PFSK-1 (cell line): ENCODE data around the gene GUSB.

Source experiments
- FOXP2 ChIP-seq: optimal IDR thresholded peaks from 2 replicates; pipeline ENCODE3; 2011; ENCODE audit warnings: borderline replicate concordance, control low read depth, inconsistent platforms; ENCODE audit not compliant: insufficient read depth; ENCODE audit errors: extremely low read length, extremely low read depth
- POLR2AphosphoS5 ChIP-seq: IDR thresholded peaks from 2 replicates; pipeline ENCODE4 v1.6.1; 2012; ENCODE audit warnings: low read depth, mild to moderate bottlenecking, control low read depth, low read length, moderate library complexity
- REST ChIP-seq, 2 experiments: IDR thresholded peaks; 2 replicates each; pipeline versions ENCODE4 v1.6.1 to v1.8.0; 2011 to 2012; ENCODE audit warnings: low read depth in 2 of 2, low read length in 2 of 2, control low read depth in 1 of 2, inconsistent platforms in 1 of 2, mild to moderate bottlenecking in 1 of 2, moderate library complexity in 1 of 2; ENCODE audit not compliant: insufficient read depth in 1 of 2
- SIN3A ChIP-seq: IDR thresholded peaks from 2 replicates; pipeline ENCODE4 v1.6.1; 2012; ENCODE audit warnings: mild to moderate bottlenecking, low read length, moderate library complexity, borderline replicate concordance; ENCODE audit not compliant: insufficient read depth
- TAF1 ChIP-seq: IDR thresholded peaks from 2 replicates; pipeline ENCODE4 v1.6.1; 2012; ENCODE audit warnings: low read length, control low read depth, borderline replicate concordance; ENCODE audit not compliant: insufficient read depth

The GUSB gene

GRCh38 chr7:65960351-65961074 lies 21.5 kb downstream of the GUSB start:
- no peak for TF ChIP-seq TAF1
- no peak for TF ChIP-seq REST (IDR thresholded peaks at IDR 0.05; ENCODE audit: insufficient read depth in 1 of 2, low read depth in 2 of 2, low read length in 2 of 2)
- TF ChIP-seq POLR2AphosphoS5: no peak; the same call in 1 of the 2 replicates
- TF ChIP-seq SIN3A: no peak
- no peak for TF ChIP-seq FOXP2

GRCh38 chr7:65955718-65956117 lies 26.3 kb downstream of the GUSB start:
- TF ChIP-seq FOXP2: no peak
- no peak for TF ChIP-seq SIN3A
- no peak for TF ChIP-seq POLR2AphosphoS5
- TF ChIP-seq REST (IDR thresholded peaks at IDR 0.05; ENCODE audit: insufficient read depth in 1 of 2, low read depth in 2 of 2, low read length in 2 of 2): no peak
- no peak for TF ChIP-seq TAF1

DNA sequence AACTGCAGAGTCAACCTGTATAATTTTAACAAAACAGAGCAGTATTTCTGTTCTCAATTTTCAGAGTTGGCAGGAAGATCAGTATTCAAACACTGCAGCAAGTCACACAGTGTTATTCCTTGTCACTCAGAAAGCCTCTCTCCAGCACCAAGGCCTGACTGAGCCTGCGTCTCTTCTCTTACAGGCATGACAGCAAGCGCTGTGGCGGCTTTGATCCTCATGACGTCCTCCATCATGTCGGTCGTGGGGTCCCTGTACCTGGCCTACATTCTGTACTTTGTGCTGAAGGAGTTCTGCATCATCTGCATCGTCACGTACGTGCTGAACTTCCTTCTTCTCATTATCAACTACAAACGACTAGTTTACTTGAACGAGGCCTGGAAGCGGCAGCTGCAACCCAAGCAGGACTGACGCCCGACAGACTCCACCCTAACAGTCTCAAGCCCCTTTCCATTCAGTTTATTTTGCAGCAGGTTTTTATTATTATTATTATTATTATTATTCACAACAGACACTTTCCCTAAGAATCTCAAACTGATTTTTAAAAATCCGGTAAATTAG lies 28.0 kb downstream of the GUSB start:
- no peak for TF ChIP-seq SIN3A
- no peak for TF ChIP-seq FOXP2

GRCh38 chr7:65953001-65953720 lies 28.9 kb downstream of the GUSB start:
- no peak for TF ChIP-seq POLR2AphosphoS5
- no peak for TF ChIP-seq FOXP2
- no peak for TF ChIP-seq SIN3A

DNA sequence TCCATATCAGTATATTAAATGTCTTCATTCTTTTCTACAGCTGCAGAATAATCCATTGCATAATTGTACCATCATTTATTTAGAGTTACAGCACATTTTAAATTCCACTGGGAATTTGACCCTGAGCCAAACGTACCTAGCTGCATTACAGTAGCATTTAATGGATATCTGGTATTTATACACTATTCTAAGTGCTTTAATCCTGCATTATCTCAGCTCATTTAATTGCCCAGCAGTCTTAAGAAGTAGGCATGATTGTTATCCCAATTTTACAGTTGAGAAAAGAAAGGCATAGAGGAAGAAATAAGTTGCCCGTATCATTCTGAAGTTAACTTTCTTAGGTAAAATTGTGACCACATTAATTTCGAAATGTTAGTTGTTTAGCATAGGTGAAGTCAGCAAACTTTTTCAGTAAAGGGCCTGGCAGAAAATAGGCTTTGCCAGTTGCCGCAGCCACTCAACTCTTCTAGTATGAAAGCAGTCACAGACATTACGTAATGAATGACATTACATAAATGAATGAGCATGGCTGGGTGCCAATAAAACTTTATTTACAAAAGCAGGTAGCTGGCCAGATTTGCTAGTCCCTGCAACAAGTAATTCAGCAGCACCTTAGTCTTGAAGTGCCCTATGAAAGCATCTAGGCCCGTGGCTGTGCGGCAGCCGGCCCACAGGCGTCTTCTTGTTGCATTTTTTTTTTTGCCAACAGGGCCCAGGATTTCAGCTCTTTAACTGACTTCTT lies 30.0 kb downstream of the GUSB start:
- TF ChIP-seq REST (IDR thresholded peaks at IDR 0.05; ENCODE audit: insufficient read depth in 1 of 2, low read depth in 2 of 2, low read length in 2 of 2) (no peak), FOXP2 (no peak), SIN3A (no peak), POLR2AphosphoS5 (no peak), TAF1 (no peak)
